Measurements from ENCODE around the gene CDH5. TPM values are rescaled to one million over a fixed set of nuclear protein-coding genes. Genes with fewer than 3 reads are reported as not detected.

CDH5 gene
- total RNA-seq, 4 donors from 2014 or later: 56.0 to 90.0 (median 67.2) TPM

DNA sequence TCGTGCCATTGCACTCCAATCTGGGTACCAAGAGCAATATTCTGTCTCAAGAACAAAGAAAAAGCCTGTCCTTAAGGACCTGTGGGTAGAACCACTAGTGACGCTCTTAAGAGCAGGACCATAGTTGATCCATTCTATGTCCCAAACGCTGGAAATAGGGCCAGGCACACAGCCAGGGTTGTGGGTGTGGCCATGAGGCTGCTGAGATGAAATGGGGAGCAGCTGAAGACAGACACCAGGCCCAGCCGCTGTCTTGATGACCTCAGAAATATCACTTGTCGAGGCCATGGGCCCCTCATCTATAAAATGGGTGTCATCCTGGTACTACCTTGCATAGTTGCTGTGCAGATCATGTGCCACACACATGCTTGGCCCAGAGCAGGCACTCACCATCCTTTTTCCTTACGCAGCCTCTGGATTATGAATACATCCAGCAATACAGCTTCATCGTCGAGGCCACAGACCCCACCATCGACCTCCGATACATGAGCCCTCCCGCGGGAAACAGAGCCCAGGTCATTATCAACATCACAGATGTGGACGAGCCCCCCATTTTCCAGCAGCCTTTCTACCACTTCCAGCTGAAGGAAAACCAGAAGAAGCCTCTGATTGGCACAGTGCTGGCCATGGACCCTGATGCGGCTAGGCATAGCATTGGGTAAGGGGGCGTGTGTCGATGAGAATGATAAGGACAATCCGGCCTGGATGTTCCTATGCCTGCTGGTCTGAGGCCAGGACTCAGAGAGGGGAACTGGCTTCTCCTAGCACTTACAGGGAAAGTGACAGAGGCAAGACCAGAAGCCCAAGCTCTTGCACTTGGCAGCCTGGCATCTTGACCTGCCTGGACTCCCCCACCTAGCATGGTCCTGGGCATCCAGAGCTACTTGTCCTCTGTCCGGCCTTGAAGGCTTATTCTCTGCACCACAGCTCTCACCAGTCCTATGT lies 25.5 kb downstream of the CDH5 start:
- intact Hi-C loops (cut with DNase I): no loop called here
- Histone ChIP-seq H3K27me3 (no peaks in the 10 kb centered on the region), H3K36me3 (peaks cover 0 to 7% of the 10 kb centered on the region in 2 donors), H3K9me3 (no peaks in the 10 kb centered on the region), H3K4me1 (peaks cover 10 to 12% of the 10 kb centered on the region in 2 donors), H3K4me3 (replicated peaks in 1 of 3) (no peak overlapping the region), H3K27ac (no peak overlapping the region)
- TF ChIP-seq CTCF (IDR thresholded peaks at IDR 0.05) (no peak), POLR2A (IDR thresholded peaks at IDR 0.05) (no peak)
- WGBS, 2 donors: 87 to 89% methylated on average over 17 to 18 of the region's 18 CpGs
- DNase-seq: no peak

DNA sequence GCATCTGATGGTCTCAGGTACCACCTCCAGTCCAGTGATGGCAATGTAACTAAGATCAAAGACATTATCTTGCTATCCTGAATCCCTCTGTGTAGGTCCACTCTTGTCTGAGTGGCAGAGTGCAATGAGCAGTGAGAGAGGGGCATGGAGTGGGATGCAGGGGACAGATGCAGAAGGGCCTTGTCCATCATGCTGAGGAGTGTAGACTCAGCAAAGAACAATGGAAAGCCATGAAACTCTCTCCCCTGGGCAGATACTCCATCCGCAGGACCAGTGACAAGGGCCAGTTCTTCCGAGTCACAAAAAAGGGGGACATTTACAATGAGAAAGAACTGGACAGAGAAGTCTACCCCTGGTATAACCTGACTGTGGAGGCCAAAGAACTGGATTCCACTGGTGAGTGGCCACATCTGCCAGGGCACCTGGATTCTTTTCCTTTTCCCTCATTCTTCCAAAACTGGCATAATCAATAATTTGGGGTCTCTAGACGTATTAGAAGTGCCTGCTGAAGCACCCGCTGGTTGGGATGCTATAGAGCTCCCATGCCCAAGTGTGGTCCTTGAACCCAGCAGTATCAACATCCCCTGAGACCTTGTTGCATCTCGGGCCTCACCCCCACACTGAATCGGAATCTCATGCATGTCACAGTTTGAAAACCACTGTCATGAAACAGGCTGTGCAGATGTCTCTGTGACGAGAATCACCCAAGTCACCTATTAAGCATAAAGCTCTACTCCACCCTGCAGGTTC lies 29.5 kb downstream of the CDH5 start:
- peaks cover 0 to 13% of the 10 kb centered on the region in 2 donors for H3K36me3 ChIP-seq
- no peaks in the 10 kb centered on the region for H3K4me1 ChIP-seq
- TF ChIP-seq CTCF (IDR thresholded peaks at IDR 0.05) (no peak), POLR2A (IDR thresholded peaks at IDR 0.05) (no peak)
- H3K27me3 ChIP-seq: no peaks in the 10 kb centered on the region
- no peak overlapping the region for H3K27ac ChIP-seq
- 88 to 95% methylated on average over 7 of the region's 7 CpGs for WGBS, 2 donors
- no peaks in the 10 kb centered on the region for H3K9me3 ChIP-seq
- H3K4me3 ChIP-seq (replicated peaks in 1 of 3): no peak overlapping the region
- no peak for DNase-seq
- intact Hi-C loops (cut with DNase I): no loop called here

GRCh38 chr16:66397736-66398433 lies 31.4 kb downstream of the CDH5 start:
- DNase-seq: no peak
- H3K36me3 ChIP-seq: peaks cover 0 to 13% of the 10 kb centered on the region in 2 donors
- TF ChIP-seq POLR2A (IDR thresholded peaks at IDR 0.05): no peak
- TF ChIP-seq CTCF (IDR thresholded peaks at IDR 0.05): no peak
- intact Hi-C loops (cut with DNase I): no loop called here
- no peaks in the 10 kb centered on the region for H3K9me3 ChIP-seq
- no peaks in the 10 kb centered on the region for H3K27me3 ChIP-seq
- H3K4me1 ChIP-seq: no peaks in the 10 kb centered on the region
- no peak overlapping the region for H3K4me3 ChIP-seq (replicated peaks in 1 of 3)
- H3K27ac ChIP-seq: no peak overlapping the region
- 93% methylated on average over 5 of the region's 5 CpGs for WGBS, 2 donors

DNA sequence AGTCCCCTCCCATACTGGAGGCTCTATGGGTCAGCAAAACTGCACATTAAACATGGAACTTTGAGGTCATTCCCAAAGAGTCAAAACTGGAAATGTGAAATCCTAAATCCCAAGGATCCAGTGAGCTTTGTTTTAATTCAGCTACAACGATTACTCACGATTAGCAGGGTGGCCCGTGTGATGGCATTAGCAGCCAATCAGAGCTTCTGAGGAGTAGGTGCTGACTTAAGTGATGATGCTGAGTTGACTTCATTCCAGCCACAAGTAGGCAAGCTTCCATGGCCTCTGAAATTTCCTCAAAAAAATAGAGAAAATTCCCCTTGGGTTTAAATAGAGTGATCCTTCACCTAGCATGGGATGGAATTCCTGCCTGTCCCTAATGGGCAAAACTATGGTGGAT lies 32.5 kb downstream of the CDH5 start:
- DNase-seq: no peak
- intact Hi-C loops (cut with DNase I): no loop called here
- TF ChIP-seq POLR2A (IDR thresholded peaks at IDR 0.05) (no peak), CTCF (IDR thresholded peaks at IDR 0.05) (no peak)
- H3K27ac ChIP-seq: no peak overlapping the region
- H3K9me3 ChIP-seq: no peaks in the 10 kb centered on the region
- 87 to 94% methylated on average over 3 of the region's 3 CpGs for WGBS, 2 donors
- H3K36me3 ChIP-seq: peaks cover 0 to 10% of the 10 kb centered on the region in 2 donors
- no peaks in the 10 kb centered on the region for H3K27me3 ChIP-seq
- no peak overlapping the region for H3K4me3 ChIP-seq (replicated peaks in 1 of 3)
- peaks cover 0 to 6% of the 10 kb centered on the region in 2 donors for H3K4me1 ChIP-seq
